Subcutaneous adipose tissue (tissue), 4 donors: ENCODE data around the gene SS18. TPM values are rescaled to one million over a fixed set of nuclear protein-coding genes. Genes with fewer than 3 reads are reported as not detected.

Experiments used
- CTCF ChIP-seq: fragments of 450-650 bp; IDR thresholded peaks from one replicate; pipeline ENCODE4 v1.5.1; 2016; ENCODE audit warnings: low read depth, mild to moderate bottlenecking, control low read depth, antibody characterized with exemption, moderate library complexity
- total RNA-seq, 4 donors: library from RNA; depleted of rRNA; stranded (reverse); fragments of >200 nt; gene quantifications; one replicate each; pipeline ENCODE4 v1.1.0, GENCODE V29; 2016

SS18 gene
- total RNA-seq, 4 donors from 2014 or later = 93.4 to 100 (median 97.8) TPM

GRCh38 chr18:25982961-25983360, 107.5 kb downstream of the SS18 start:
- TF ChIP-seq CTCF = no peak

GRCh38 chr18:25982153-25982552, 108.3 kb downstream of the SS18 start:
- no peak for TF ChIP-seq CTCF

DNA sequence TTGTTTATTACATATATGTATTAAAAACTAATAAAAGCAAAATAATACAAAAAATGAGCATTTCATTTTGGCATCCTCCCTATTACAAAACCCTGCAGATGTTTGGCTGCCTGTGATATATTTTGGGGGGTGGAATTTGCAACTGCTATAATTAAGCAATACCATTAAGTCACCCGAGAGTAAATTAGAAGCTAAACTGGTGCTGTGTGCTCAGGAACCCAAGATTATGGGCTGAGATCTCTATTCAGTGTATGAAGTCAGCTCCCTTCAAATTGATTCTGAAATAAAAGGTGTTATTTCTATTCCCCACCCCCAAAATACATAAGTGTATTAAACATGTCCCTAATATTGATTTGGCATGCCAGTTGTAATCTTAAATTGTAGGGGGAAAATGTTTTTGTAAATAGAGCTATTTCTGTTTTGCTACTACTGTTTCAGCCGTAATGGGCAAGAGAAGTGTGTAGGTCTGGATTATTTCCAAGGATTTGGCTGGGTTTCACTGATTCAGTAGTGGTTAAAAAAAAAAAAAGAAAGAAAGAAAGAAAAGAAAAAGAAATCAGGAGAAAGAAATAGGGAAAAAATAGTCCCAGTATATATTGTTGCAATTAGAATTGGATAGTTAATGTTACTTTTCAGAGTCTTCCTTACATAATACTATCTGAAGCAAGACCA, 110.9 kb downstream of the SS18 start:
- no peak for TF ChIP-seq CTCF

GRCh38 chr18:25976554-25976953, 113.9 kb downstream of the SS18 start:
- no peak for TF ChIP-seq CTCF

- TF ChIP-seq CTCF = no peak
Observed at GRCh38 chr18:25974630-25975077, 115.8 kb downstream of the SS18 start.

Other genes starting within 250 kb of the SS18 start
- gene PSMA8, start 43.3 kb upstream of the SS18 start, total RNA-seq = not detected
- 10 to 100 TPM in 3 of 4 donors, 1 to 10 TPM in 1; 9.9 to 14.5 (median 11.3) TPM for gene TAF4B, start 135.8 kb upstream of the SS18 start, total RNA-seq